NCI-H1930 (cell line): ENCODE data around the gene JAG2.

Experiments used
- DNase-seq, 2 experiments: peaks; one replicate each; lab custom pipeline; 2025; lab: John Stamatoyannopoulos, UW

Gene JAG2

GRCh38 chr14:105165761-105166485, 2.7 kb downstream of the JAG2 start:
- no peak for DNase-seq

GRCh38 chr14:105165134-105165704, 3.4 kb downstream of the JAG2 start:
- DNase-seq: no peak

DNA sequence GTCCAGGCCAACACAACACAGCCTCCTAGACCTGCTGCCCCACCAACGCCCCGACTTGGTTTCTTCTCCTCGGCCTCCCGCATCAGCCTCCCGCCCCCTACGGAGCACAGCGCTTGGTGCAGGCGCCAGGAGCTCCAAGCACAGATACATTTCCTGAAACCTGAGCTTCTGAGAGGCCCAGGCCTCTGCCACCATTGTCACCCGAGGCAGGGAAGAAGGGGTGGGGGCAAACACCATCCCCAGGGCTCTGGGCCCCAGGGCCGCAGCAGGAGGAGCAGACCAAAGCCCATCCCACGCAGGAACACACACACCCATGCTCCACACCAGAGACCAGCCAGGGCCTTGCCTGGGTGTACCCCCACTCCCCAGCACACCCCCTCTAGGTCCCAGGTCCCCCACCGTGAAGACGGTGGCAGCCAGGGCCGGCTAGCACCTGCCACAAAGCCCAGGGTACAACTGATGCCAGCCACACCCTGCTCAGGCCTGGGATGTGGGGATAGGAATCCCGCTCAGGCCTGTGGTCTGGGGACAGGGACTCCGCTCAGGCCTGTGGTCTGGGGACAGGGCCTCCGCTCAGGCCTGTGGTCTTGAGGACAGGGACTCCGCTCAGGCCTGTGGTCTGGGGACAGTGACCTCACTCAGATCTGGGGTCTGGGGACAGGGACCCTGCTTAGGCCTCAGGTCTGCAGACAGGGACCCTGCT, 5.4 kb downstream of the JAG2 start:
- no peak for DNase-seq

GRCh38 chr14:105162669-105162979, 6.0 kb downstream of the JAG2 start:
- DNase-seq: no peak

DNA sequence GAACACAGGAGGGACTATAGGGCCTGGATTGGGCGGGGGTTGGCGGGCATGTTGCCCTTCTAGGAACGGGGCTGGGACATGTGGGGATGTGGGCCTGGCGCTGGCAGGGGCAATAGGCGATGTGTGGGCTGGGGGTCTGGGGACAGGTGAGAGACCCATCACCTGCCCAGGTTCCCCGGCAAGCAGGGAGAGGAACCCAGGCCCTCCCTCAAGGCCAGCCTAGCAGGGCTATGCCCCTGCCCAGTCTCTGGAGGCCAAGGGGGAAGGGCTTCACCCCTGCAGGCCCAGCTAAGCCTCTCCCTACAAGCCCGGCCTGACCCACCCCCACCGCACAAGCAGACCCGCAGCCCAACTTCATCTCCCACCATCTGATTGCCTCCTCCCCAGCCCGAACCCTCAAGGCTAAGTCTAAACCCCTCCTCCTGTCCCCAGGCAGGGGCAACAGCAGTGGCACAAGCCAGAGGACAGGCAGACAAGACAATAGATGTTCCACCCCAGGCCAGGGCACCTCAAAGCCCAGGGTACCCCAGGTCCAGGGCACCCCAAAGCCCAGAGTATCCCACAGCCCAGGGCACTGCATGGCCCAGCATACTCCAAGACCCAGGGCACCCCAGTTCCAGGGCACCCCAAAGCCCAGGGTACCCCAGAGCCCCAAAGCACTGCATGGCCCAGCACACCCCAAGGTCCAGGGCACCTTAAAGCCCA, 6.5 kb downstream of the JAG2 start:
- no peak for DNase-seq

DNA sequence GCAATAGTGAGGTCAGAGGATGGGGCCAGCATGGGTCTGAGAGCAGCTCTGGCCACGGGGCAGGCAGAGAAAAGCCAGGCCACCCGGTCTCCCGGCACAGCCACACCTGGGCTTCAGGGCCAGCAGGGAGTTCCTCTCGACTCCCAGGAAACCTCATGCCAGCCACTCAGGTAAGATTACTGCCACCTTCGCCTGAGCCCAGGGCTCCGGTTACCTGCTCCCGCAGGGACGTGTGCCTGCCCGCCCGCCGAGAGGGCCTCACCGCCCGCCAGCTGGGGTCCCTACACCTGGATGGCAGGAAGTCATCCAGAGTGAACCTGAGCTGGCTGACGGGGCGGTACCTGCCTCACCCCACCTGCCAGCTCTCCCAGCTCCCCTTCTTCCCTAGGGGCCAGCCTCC, 7.3 kb downstream of the JAG2 start:
- no peak for DNase-seq

GRCh38 chr14:105160776-105161175, 7.8 kb downstream of the JAG2 start:
- no peak for DNase-seq

- DNase-seq: no peak
Measured at GRCh38 chr14:105159344-105159743, 9.2 kb downstream of the JAG2 start.

- no peak for DNase-seq
Measured at GRCh38 chr14:105158794-105159193, 9.8 kb downstream of the JAG2 start.

- no peak for DNase-seq
Measured at GRCh38 chr14:105157872-105158271, 10.7 kb downstream of the JAG2 start.

- no peak for DNase-seq
Measured at GRCh38 chr14:105156414-105157375, 11.9 kb downstream of the JAG2 start.

DNA sequence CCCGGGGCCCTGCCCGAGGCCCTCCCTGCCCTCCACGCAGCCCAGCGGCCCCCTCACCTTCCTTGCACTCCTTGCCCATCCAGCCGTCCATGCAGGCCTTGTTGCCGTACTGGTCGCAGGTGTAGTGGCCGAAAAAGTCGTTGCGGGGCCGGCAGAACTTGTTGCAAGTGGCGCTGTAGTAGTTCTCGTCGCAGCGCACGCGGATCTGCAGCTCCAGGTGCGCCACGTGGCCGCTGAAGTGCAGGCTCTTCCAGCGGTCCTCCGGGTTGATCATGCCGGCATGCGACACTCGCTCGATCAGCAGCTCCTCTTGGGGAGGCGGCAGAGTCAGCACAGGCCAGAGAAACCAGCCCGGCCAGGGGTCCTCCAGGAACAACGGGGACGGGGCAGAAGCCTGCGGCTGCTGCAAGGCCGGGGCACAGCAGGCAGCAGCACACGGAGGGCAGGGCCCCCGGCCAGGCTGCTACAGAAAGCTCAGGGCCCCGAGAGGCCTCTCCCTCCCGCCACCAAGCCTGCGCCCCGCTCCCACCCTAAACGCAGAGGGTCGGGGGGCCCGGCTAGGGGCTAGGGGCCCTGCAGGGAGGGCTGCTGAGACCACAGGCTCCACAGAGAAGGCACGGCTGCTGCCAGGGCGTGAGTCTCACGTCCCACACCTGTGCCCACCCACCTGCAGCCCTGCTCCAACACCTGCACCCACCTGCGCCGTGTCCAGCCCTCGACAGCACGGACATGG, 12.7 kb downstream of the JAG2 start:
- no peak for DNase-seq

GRCh38 chr14:105155071-105155651, 13.4 kb downstream of the JAG2 start:
- DNase-seq: no peak

GRCh38 chr14:105154476-105154871, 14.1 kb downstream of the JAG2 start:
- no peak for DNase-seq

DNA sequence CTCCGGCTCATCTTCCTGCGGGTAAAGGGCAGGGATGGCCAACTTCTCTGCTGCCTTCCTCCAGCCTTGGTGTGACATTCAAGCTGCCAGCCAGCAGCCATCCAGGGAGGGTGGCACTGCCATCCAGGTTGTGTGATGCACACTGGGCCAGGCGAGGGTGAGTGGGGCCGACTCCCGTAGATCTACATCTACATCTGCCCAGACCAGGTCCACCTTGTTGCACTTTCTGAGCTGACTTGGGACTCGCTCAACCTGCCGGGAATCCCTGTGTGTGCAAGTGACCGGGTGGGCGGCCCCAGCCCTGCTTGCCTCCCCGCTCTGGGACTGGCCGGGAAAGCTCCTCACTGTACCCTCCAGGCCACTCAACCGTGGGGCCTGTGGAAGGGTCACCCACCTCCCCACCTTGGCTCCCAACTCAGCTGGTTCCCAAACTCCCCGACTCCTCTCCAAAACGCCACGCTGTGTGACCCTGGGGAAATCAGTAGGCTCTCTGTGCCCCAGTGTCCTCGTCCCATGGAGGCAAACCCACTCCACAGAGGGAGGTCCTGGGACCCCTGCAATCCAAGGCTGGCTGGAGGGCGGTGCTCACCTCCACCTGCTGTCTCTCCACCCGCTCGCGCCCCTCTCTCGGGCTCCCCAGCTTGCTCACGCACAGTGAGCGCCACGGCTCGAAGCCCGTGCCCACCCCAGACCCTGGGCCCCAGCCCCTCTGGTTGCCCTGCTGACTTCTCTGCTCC, 14.7 kb downstream of the JAG2 start:
- DNase-seq: no peak

- no peak for DNase-seq
Measured at GRCh38 chr14:105153331-105153731, 15.2 kb downstream of the JAG2 start.

DNA sequence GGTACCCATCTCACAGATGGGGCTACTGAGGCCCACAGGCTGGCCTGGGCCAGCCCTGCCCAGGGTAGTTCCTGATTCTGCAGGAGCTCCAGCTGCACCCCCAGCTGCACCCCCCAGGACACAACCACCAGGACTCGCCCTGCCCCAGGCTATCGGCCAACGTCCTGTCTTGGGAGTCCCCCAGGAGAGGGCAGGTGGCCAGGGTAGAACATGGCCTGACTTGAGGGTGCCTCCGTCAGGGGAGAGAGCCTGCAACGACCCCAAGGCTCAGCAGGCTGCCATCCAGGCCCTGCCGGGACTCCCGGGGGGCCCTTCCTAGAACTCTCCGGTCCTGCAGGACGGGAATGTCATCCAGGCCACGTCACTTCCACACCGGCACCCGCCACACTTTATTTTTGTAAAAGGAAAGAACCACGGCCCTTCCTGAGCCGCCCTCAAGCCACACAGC, 15.8 kb downstream of the JAG2 start:
- no peak for DNase-seq

DNA sequence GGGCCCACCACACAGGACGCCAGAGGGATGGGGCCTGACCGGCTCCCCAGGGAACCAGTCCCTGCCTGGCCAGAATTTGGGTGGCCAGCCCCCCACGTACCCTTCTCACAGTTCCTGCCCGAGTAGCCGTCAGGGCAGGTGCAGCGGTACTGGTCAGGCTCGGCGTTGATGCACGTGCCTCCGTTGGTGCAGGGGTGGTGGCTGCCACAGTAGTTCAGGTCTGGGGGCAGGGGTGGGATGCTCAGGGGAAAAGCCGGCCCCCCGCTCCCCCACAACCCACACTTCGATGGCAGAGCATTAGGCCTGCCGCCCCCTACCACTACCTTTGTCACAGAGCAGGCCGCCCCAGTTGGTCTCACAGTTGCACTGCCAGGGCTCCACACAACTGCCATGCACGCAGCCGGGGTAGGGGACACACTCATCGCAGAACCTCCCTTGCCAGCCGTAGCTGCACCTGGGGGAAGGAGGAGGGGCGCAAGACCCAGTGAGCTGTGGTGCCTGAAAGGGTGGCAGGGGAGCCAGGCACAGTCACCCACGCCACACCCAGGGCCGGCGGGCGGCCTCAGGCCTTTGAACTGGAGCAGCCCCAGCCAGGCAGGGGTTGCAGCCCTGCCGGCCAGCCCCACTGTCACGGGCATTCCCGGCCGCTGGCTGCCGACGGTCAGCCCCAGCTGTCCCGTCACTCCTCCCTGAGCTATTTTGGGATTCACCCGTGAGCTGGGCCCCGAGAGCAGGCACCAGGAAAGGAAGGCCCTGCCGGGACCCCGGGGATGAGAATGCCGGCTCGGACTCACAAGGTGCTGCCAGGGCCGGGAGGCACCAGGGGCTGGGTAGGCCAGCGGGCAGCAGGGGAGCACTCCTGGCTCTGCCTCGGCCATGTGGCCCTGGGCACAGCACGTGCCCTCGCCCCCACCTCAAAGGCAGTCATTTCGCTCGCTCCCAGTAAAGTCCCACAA, 16.5 kb downstream of the JAG2 start:
- DNase-seq: no peak
